Testis (tissue), 3 donors: Measurements from ENCODE around the gene CRIP2. TPM values are rescaled to one million over a fixed set of nuclear protein-coding genes. Genes with fewer than 3 reads are reported as not detected.

Source experiments
- DNase-seq: peaks from one replicate; pipeline ENCODE4 v3.0.0-alpha.2; 2019
- H3K27ac ChIP-seq, 2 donors: fragments of 200-600 bp; sonication (generic); one replicate each; pipeline ENCODE4 v1.5.1; 2019
- H3K27me3 ChIP-seq: fragments of 200-600 bp; sonication (generic); one replicate; pipeline ENCODE4 v1.5.1; 2019
- H3K36me3 ChIP-seq: fragments of 200-600 bp; sonication (generic); one replicate; pipeline ENCODE4 v1.5.1; 2017; ENCODE audit warnings: low read depth; ENCODE audit errors: missing control alignments
- H3K4me1 ChIP-seq: fragments of 200-600 bp; sonication (generic); one replicate; pipeline ENCODE4 v1.5.1; 2019
- H3K4me3 ChIP-seq, 2 donors: fragments of 200-600 bp; sonication (generic); one replicate each; pipeline ENCODE4 v1.5.1; 2017 to 2019
- H3K9me3 ChIP-seq: fragments of 200-600 bp; sonication (generic); one replicate; pipeline ENCODE4 v1.5.1; 2017
- POLR2A ChIP-seq: fragments of 450-650 bp; IDR thresholded peaks from one replicate; pipeline ENCODE4 v1.6.1; 2017; ENCODE audit warnings: antibody characterized with exemption, mild to moderate bottlenecking, moderate library complexity
- WGBS, 2 donors: methylation state at CpG; one replicate each; pipeline ENCODE4 v1.1.5; 2018; 5-methylcytosine and 5-hydroxymethylcytosine counted together
- intact Hi-C: fragments of 100-400 bp; cut with DNase I; formaldehyde crosslinking; loops from one replicate; pipeline ENCODE4 v1.15.1; 2023; ENCODE audit warnings: low total_unique reads
- polyA plus RNA-seq: library from polyadenylated mRNA; stranded (reverse); fragments of 350-450 nt; fragmentation: Illumina TruSeq; extraction: RNeasy Lipid Tissue Mini Kit (QIAGEN cat#74804); gene quantifications from one replicate; pipeline ENCODE4 v1.2.3, GENCODE V29; 2014; ENCODE audit warnings: low read depth, low replicate concordance; ENCODE audit not compliant: insufficient read depth
- total RNA-seq, 2 donors: library from RNA; depleted of rRNA; stranded (reverse); fragments of >200 nt; gene quantifications; one replicate each; pipeline ENCODE4 v1.2.3, GENCODE V29; 2016
- TF ChIP-seq, protein P1 (sequence below), 3 experiments: fragments of 450-650 bp in 2 of 3; fragments of 200-600 bp in 1 of 3; sonication (generic) in 1 of 3; IDR thresholded peaks; one replicate each; pipeline ENCODE4 v1.5.1; 2016 to 2019; ENCODE audit warnings: antibody characterized with exemption in 3 of 3, mild to moderate bottlenecking in 2 of 3, moderate library complexity in 1 of 3

CRIP2 gene
- total and polyA plus RNA-seq, 3 donors from 2014 or later = 114 to 159 (median 121) TPM

GRCh38 chr14:105432657-105433056 is 42.0 kb upstream of the CRIP2 start:
- H3K36me3 ChIP-seq = no peaks in the 10 kb centered on the region
- H3K27ac ChIP-seq = no peak overlapping the region
- DNase-seq = no peak
- H3K4me3 ChIP-seq = no peak overlapping the region
- intact Hi-C loops = no loop called here
- WGBS, 2 donors = 90 to 92% methylated on average over 12 of the region's 12 CpGs
- H3K27me3 ChIP-seq = no peaks in the 10 kb centered on the region
- TF ChIP-seq, protein P1, sequence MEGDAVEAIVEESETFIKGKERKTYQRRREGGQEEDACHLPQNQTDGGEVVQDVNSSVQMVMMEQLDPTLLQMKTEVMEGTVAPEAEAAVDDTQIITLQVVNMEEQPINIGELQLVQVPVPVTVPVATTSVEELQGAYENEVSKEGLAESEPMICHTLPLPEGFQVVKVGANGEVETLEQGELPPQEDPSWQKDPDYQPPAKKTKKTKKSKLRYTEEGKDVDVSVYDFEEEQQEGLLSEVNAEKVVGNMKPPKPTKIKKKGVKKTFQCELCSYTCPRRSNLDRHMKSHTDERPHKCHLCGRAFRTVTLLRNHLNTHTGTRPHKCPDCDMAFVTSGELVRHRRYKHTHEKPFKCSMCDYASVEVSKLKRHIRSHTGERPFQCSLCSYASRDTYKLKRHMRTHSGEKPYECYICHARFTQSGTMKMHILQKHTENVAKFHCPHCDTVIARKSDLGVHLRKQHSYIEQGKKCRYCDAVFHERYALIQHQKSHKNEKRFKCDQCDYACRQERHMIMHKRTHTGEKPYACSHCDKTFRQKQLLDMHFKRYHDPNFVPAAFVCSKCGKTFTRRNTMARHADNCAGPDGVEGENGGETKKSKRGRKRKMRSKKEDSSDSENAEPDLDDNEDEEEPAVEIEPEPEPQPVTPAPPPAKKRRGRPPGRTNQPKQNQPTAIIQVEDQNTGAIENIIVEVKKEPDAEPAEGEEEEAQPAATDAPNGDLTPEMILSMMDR (IDR thresholded peaks at IDR 0.05) = no peak
- TF ChIP-seq POLR2A = no peak
- no peaks in the 10 kb centered on the region for H3K9me3 ChIP-seq
- H3K4me1 ChIP-seq = no peaks in the 10 kb centered on the region

GRCh38 chr14:105433161-105433605 is 41.4 kb upstream of the CRIP2 start:
- 77 to 85% methylated on average over 5 to 17 of the region's 17 CpGs for WGBS, 2 donors
- DNase-seq = no peak
- no peak overlapping the region for H3K27ac ChIP-seq
- H3K4me3 ChIP-seq = no peak overlapping the region
- TF ChIP-seq, protein P1 (IDR thresholded peaks at IDR 0.05) = no peak
- no peak for TF ChIP-seq POLR2A
- H3K4me1 ChIP-seq = no peaks in the 10 kb centered on the region
- H3K27me3 ChIP-seq = no peaks in the 10 kb centered on the region
- H3K9me3 ChIP-seq = no peaks in the 10 kb centered on the region
- no peaks in the 10 kb centered on the region for H3K36me3 ChIP-seq
- intact Hi-C loops = no loop called here

- H3K27ac ChIP-seq = no peak overlapping the region
- no peak overlapping the region for H3K4me3 ChIP-seq
- no peaks in the 10 kb centered on the region for H3K27me3 ChIP-seq
- 88 to 92% methylated on average over 12 of the region's 12 CpGs for WGBS, 2 donors
- TF ChIP-seq, protein P1 (IDR thresholded peaks at IDR 0.05) = no peak
- no peak for TF ChIP-seq POLR2A
- intact Hi-C loops = no loop called here
- H3K4me1 ChIP-seq = no peaks in the 10 kb centered on the region
- no peak for DNase-seq
- no peaks in the 10 kb centered on the region for H3K9me3 ChIP-seq
- no peaks in the 10 kb centered on the region for H3K36me3 ChIP-seq
These were observed 38.2 kb upstream of the CRIP2 start for GRCh38 chr14:105436402-105436801.

GRCh38 chr14:105436891-105437722 is 37.5 kb upstream of the CRIP2 start:
- Histone ChIP-seq H3K4me3 (no peak overlapping the region), H3K36me3 (no peaks in the 10 kb centered on the region), H3K4me1 (no peaks in the 10 kb centered on the region), H3K27me3 (no peaks in the 10 kb centered on the region), H3K9me3 (no peaks in the 10 kb centered on the region), H3K27ac (no peak overlapping the region)
- no peak for DNase-seq
- intact Hi-C loops = no loop called here
- TF ChIP-seq POLR2A = no peak
- TF ChIP-seq, protein P1 (IDR thresholded peaks at IDR 0.05) = no peak
- WGBS, 2 donors = 84 to 91% methylated on average over 11 to 31 of the region's 31 CpGs
